22Rv1 (cell line): ENCODE data around the gene RGS6.

ENCODE experiments used
- H3K27ac ChIP-seq: fragments of 450-650 bp; 2 replicates; pipeline ENCODE4 v1.5.1; 2017
- CTCF ChIP-seq: fragments of 450-650 bp; IDR thresholded peaks from 2 replicates; pipeline ENCODE4 v1.5.1; 2017; ENCODE audit warnings: mild to moderate bottlenecking
- ZFX ChIP-seq: fragments of 450-650 bp; IDR thresholded peaks from 2 replicates; pipeline ENCODE4 v1.6.1; 2017; ENCODE audit warnings: antibody characterized with exemption, borderline replicate concordance

RGS6 gene

GRCh38 chr14:72408020-72408419 lies 475.8 kb downstream of the RGS6 start:
- H3K27ac ChIP-seq = no peak overlapping the region
- no peak for TF ChIP-seq CTCF
- no peak for TF ChIP-seq ZFX

- no peak overlapping the region for H3K27ac ChIP-seq
- no peak for TF ChIP-seq CTCF
- no peak for TF ChIP-seq ZFX
These were observed 476.8 kb downstream of the RGS6 start for GRCh38 chr14:72409047-72409446.

GRCh38 chr14:72416081-72416849 lies 484.0 kb downstream of the RGS6 start:
- H3K27ac ChIP-seq = no peak overlapping the region
- TF ChIP-seq ZFX = no peak
- TF ChIP-seq CTCF = no peak

- H3K27ac ChIP-seq = no peak overlapping the region
These were observed 484.7 kb downstream of the RGS6 start for GRCh38 chr14:72416892-72417291.

GRCh38 chr14:72418806-72419205 lies 486.6 kb downstream of the RGS6 start:
- TF ChIP-seq CTCF = no peak
- TF ChIP-seq ZFX = no peak
- no peak overlapping the region for H3K27ac ChIP-seq

More at GRCh38 chr14:72416892-72417291, 484.7 kb downstream of the RGS6 start:
- TF ChIP-seq CTCF (peak; percentile 43), ZFX (no peak)

- no peak for TF ChIP-seq ZFX
- TF ChIP-seq CTCF = no peak
- no peak overlapping the region for H3K27ac ChIP-seq
These were observed 487.1 kb downstream of the RGS6 start for GRCh38 chr14:72419226-72419775.

- no peak overlapping the region for H3K27ac ChIP-seq
- TF ChIP-seq ZFX (no peak), CTCF (peak; percentile 97)
These were observed 488.7 kb downstream of the RGS6 start for GRCh38 chr14:72420749-72421474.
